Activated T-helper 1 cell treated with anti-CD3 and anti-CD28 coated beads, Interleukin-12 subunit alpha, Interleukin-12 subunit beta, Interleukin-2, Interleukin-4 antibody, amounts not matched to agents 30 ng/mL and 10 ng/mL and 1 ng/mL, durations not matched to agents 14 hours and 24 hours and 36 hours (primary cell): Measurements from ENCODE around the gene KAZN. TPM values are rescaled to one million over a fixed set of nuclear protein-coding genes. Genes with fewer than 3 reads are reported as not detected.

Experiments used
- DNase-seq: peaks from one replicate; pipeline ENCODE4 v3.0.0; 2021; ENCODE audit warnings: low spot score
- H3K27ac Mint-ChIP-seq: one replicate; pipeline ENCODE4 v1.8.0; 2021; ENCODE audit warnings: mild to moderate bottlenecking, mixed read lengths
- H3K27me3 Mint-ChIP-seq: one replicate; pipeline ENCODE4 v1.8.0; 2022; ENCODE audit warnings: mild to moderate bottlenecking, moderate library complexity, mixed read lengths; ENCODE audit not compliant: insufficient read depth
- H3K36me3 Mint-ChIP-seq: one replicate; pipeline ENCODE4 v1.8.0; 2021; ENCODE audit warnings: low read depth, mixed read lengths
- H3K4me1 Mint-ChIP-seq: one replicate; pipeline ENCODE4 v1.8.0; 2021; ENCODE audit warnings: low read depth, mixed read lengths
- H3K4me3 Mint-ChIP-seq: one replicate; pipeline ENCODE4 v1.8.0; 2021; ENCODE audit warnings: mild to moderate bottlenecking, moderate library complexity, mixed read lengths
- H3K9me3 Mint-ChIP-seq: one replicate; pipeline ENCODE4 v1.8.0; 2021; ENCODE audit warnings: mixed read lengths
- intact Hi-C: fragments of 100-400 bp; cut with micrococcal nuclease; formaldehyde crosslinking; loops from one replicate; pipeline ENCODE4 v1.15.1; 2024
- total RNA-seq: library from RNA; stranded (reverse); gene quantifications from 2 replicates; pipeline ENCODE4 v1.2.3, GENCODE V29; 2022

The KAZN gene
- total RNA-seq, 1 donor from 2014 or later: 0.54 TPM

- no peak for DNase-seq
- Mint-ChIP-seq H3K4me1 (no peaks in the 10 kb centered on the region), H3K36me3 (no peaks in the 10 kb centered on the region), H3K27ac (no peak overlapping the region), H3K4me3 (no peak overlapping the region), H3K9me3 (peaks cover 8% of the 10 kb centered on the region), H3K27me3 (no peaks in the 10 kb centered on the region)
- intact Hi-C loops: no loop called here
These were observed 466.8 kb downstream of the KAZN start for GRCh38 chr1:15065291-15065690.

GRCh38 chr1:15065736-15066135 is 467.3 kb downstream of the KAZN start:
- intact Hi-C loops: no loop called here
- Mint-ChIP-seq H3K27me3 (no peaks in the 10 kb centered on the region), H3K4me1 (no peaks in the 10 kb centered on the region)

DNA sequence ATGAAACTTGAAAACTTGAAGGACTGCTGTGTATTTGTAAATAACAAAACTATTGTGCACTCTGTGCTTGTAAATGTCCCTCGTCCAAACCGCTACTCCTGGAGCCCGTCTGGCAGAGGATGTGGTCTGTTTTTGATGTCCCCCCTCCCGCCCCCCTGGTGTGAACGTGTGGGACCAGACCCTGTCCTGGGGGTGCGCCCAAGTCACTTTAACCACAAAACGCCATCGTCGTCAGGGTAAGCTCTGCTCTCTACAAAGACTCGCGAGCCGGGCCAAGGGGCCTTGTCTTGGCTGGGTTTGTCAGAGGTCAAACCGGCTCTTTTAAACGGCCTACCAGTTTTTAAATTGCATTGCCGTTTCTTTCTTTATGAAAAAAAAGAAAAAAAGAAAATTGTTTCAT is 467.7 kb downstream of the KAZN start:
- Mint-ChIP-seq H3K4me3 (no peak overlapping the region), H3K4me1 (no peaks in the 10 kb centered on the region), H3K36me3 (no peaks in the 10 kb centered on the region), H3K27me3 (no peaks in the 10 kb centered on the region), H3K9me3 (peaks cover 8% of the 10 kb centered on the region), H3K27ac (no peak overlapping the region)
- DNase-seq: no peak
- intact Hi-C loops: no loop called here

More at GRCh38 chr1:15065736-15066135, 467.3 kb downstream of the KAZN start:
- H3K9me3 Mint-ChIP-seq: peaks cover 8% of the 10 kb centered on the region
- H3K36me3 Mint-ChIP-seq: no peaks in the 10 kb centered on the region
- H3K27ac Mint-ChIP-seq: no peak overlapping the region
- no peak overlapping the region for H3K4me3 Mint-ChIP-seq
- no peak for DNase-seq

GRCh38 chr1:15067148-15067547 is 468.7 kb downstream of the KAZN start:
- no peaks in the 10 kb centered on the region for H3K4me1 Mint-ChIP-seq
- H3K36me3 Mint-ChIP-seq: no peaks in the 10 kb centered on the region
- H3K9me3 Mint-ChIP-seq: peaks cover 5% of the 10 kb centered on the region
- no peaks in the 10 kb centered on the region for H3K27me3 Mint-ChIP-seq
- intact Hi-C loops: no loop called here
- DNase-seq: no peak
- no peak overlapping the region for H3K4me3 Mint-ChIP-seq
- no peak overlapping the region for H3K27ac Mint-ChIP-seq

- Mint-ChIP-seq H3K4me3 (no peak overlapping the region), H3K9me3 (no peaks in the 10 kb centered on the region), H3K36me3 (no peaks in the 10 kb centered on the region), H3K27ac (no peak overlapping the region), H3K27me3 (no peaks in the 10 kb centered on the region), H3K4me1 (no peaks in the 10 kb centered on the region)
- DNase-seq: no peak
- intact Hi-C loops: no loop called here
These were observed 469.7 kb downstream of the KAZN start for GRCh38 chr1:15068152-15068551.

GRCh38 chr1:15068997-15069396 is 470.5 kb downstream of the KAZN start:
- no peaks in the 10 kb centered on the region for H3K27me3 Mint-ChIP-seq
- intact Hi-C loops: no loop called here
- H3K36me3 Mint-ChIP-seq: no peaks in the 10 kb centered on the region
- no peak overlapping the region for H3K27ac Mint-ChIP-seq
- no peaks in the 10 kb centered on the region for H3K9me3 Mint-ChIP-seq
- H3K4me3 Mint-ChIP-seq: no peak overlapping the region
- H3K4me1 Mint-ChIP-seq: no peaks in the 10 kb centered on the region
- DNase-seq: no peak

DNA sequence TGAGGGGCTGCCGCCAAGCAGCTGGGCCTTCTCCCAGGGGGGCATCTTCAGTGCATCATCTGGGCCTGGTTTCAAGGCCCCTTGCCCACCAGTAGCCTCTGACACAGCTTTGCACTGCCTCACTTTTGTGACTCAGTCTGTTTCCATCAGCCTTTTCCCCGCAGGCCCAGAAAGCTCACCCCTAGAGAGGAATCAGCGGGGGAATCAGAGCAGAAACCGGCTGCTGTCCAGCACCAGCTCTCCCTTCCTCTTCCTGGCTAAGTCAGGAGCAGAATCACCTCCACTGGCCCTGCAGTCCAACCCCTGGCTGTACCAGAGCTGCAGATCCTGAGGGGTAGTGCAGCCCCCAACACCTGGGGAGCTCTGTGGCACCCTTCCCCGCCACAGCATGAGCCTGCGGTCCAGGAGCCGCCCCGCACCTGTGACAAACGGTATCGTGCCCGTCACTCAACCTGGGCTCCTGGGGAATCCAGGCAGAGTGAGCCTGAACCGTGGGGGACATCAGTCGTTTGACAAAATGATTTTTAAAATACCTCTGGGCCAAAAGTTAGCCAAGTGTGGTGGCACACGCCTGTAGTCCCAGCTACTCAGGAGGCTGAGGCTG is 471.8 kb downstream of the KAZN start:
- no peaks in the 10 kb centered on the region for H3K36me3 Mint-ChIP-seq
- H3K9me3 Mint-ChIP-seq: no peaks in the 10 kb centered on the region
- H3K27ac Mint-ChIP-seq: no peak overlapping the region
- H3K4me1 Mint-ChIP-seq: no peaks in the 10 kb centered on the region
- no peak for DNase-seq
- no peak overlapping the region for H3K4me3 Mint-ChIP-seq
- H3K27me3 Mint-ChIP-seq: no peaks in the 10 kb centered on the region
- intact Hi-C loops: no loop called here

DNA sequence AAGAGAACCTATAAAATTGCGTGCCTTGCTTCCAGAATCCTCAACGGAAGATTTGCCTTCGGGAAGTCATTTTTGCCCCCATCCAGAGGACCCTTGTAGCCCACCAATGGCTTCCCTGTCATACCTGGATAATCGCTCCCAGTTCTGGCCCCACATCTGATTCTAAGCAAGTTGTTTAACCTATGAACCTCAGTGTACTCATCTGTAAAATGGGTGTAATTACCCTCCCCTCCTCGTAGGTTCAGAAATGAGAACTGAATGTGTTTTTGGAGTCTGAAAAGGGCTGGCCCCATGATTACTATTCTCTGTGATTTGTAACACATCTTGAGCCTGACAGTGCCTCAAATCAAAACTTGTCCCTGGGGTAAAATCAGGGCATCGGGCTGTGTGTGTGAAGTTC is 473.5 kb downstream of the KAZN start:
- H3K9me3 Mint-ChIP-seq: no peaks in the 10 kb centered on the region
- no peak overlapping the region for H3K27ac Mint-ChIP-seq
- H3K4me1 Mint-ChIP-seq: no peaks in the 10 kb centered on the region
- DNase-seq: no peak
- no peaks in the 10 kb centered on the region for H3K27me3 Mint-ChIP-seq
- intact Hi-C loops: no loop called here
- H3K36me3 Mint-ChIP-seq: no peaks in the 10 kb centered on the region
- H3K4me3 Mint-ChIP-seq: no peak overlapping the region

GRCh38 chr1:15073799-15074308 is 475.4 kb downstream of the KAZN start:
- H3K4me1 Mint-ChIP-seq: no peaks in the 10 kb centered on the region
- H3K27ac Mint-ChIP-seq: no peak overlapping the region
- intact Hi-C loops: no loop called here
- no peak for DNase-seq
- no peak overlapping the region for H3K4me3 Mint-ChIP-seq
- H3K27me3 Mint-ChIP-seq: no peaks in the 10 kb centered on the region
- no peaks in the 10 kb centered on the region for H3K9me3 Mint-ChIP-seq
- H3K36me3 Mint-ChIP-seq: no peaks in the 10 kb centered on the region

GRCh38 chr1:15075175-15075574 is 476.7 kb downstream of the KAZN start:
- no peak overlapping the region for H3K27ac Mint-ChIP-seq
- no peak overlapping the region for H3K4me3 Mint-ChIP-seq
- no peaks in the 10 kb centered on the region for H3K4me1 Mint-ChIP-seq
- H3K27me3 Mint-ChIP-seq: no peaks in the 10 kb centered on the region
- DNase-seq: no peak
- no peaks in the 10 kb centered on the region for H3K36me3 Mint-ChIP-seq
- H3K9me3 Mint-ChIP-seq: no peaks in the 10 kb centered on the region
- intact Hi-C loops: no loop called here

DNA sequence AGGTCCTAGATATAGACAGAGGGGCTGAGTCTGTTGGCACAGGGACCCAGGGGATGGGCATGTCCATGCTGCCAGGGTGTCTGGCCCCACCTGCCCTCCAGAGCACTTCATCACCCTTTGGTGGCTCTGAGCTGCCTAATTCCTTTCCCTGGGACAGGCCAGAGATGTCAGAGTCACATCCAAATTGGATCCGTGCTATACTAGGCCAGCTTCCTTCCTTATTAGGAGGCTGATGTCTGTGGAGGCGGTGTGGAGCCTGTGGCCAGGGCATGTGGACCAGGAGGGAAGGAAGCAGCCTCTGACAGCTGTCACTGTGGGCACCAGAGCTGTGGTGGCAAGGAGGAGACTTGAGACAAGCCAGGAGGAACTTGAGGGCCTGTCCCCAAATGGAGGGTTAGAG is 477.3 kb downstream of the KAZN start:
- intact Hi-C loops: no loop called here
- no peaks in the 10 kb centered on the region for H3K9me3 Mint-ChIP-seq
- H3K4me3 Mint-ChIP-seq: no peak overlapping the region
- H3K27ac Mint-ChIP-seq: no peak overlapping the region
- no peaks in the 10 kb centered on the region for H3K27me3 Mint-ChIP-seq
- no peaks in the 10 kb centered on the region for H3K4me1 Mint-ChIP-seq
- no peak for DNase-seq
- H3K36me3 Mint-ChIP-seq: no peaks in the 10 kb centered on the region

- Mint-ChIP-seq H3K27ac (no peak overlapping the region), H3K36me3 (no peaks in the 10 kb centered on the region), H3K9me3 (no peaks in the 10 kb centered on the region), H3K4me1 (no peaks in the 10 kb centered on the region), H3K4me3 (no peak overlapping the region), H3K27me3 (no peaks in the 10 kb centered on the region)
- DNase-seq: no peak
- intact Hi-C loops: no loop called here
These were observed 478.3 kb downstream of the KAZN start for GRCh38 chr1:15076807-15077206.

- no peaks in the 10 kb centered on the region for H3K27me3 Mint-ChIP-seq
- H3K4me1 Mint-ChIP-seq: no peaks in the 10 kb centered on the region
- intact Hi-C loops: no loop called here
- no peak overlapping the region for H3K27ac Mint-ChIP-seq
- no peak overlapping the region for H3K4me3 Mint-ChIP-seq
- H3K36me3 Mint-ChIP-seq: no peaks in the 10 kb centered on the region
- DNase-seq: no peak
- H3K9me3 Mint-ChIP-seq: no peaks in the 10 kb centered on the region
These were observed 478.9 kb downstream of the KAZN start for GRCh38 chr1:15077384-15077783.
